GM23338 (cell line): ENCODE data around the gene GRIN2B. TPM values are rescaled to one million over a fixed set of nuclear protein-coding genes. Genes with fewer than 3 reads are reported as not detected.

Experiments used
- ATAC-seq: fragments of 200-7000 bp; cut with Tn5 transposase; 3 replicates; pipeline ENCODE4 v1.9.1; 2020
- DNase-seq: peaks from one replicate; pipeline ENCODE4 v3.0.0-alpha.2; 2015; ENCODE audit warnings: low spot score
- H2AFZ ChIP-seq: fragments of 200-600 bp; sonication (generic); 2 replicates; pipeline ENCODE4 v1.8.0; 2016; ENCODE audit warnings: antibody characterized with exemption, mild to moderate bottlenecking, moderate library complexity
- H3F3A ChIP-seq: fragments of 200-600 bp; sonication (generic); replicated peaks from 2 replicates; pipeline ENCODE4 v1.8.0; 2017; ENCODE audit warnings: antibody characterized with exemption, mixed run types, low read depth
- H3K27ac ChIP-seq: fragments of 200-600 bp; sonication (generic); 2 replicates; pipeline ENCODE4 v1.6.1; 2016; ENCODE audit warnings: low read depth
- H3K27me3 ChIP-seq: fragments of 200-600 bp; sonication (generic); 2 replicates; pipeline ENCODE4 v1.8.0; 2016; ENCODE audit warnings: mild to moderate bottlenecking, mixed run types, moderate library complexity; ENCODE audit not compliant: insufficient read depth
- H3K36me3 ChIP-seq: fragments of 200-600 bp; sonication (generic); 2 replicates; pipeline ENCODE4 v1.8.0; 2016; ENCODE audit warnings: mild to moderate bottlenecking; ENCODE audit not compliant: insufficient read depth
- H3K4me1 ChIP-seq: fragments of 200-600 bp; sonication (generic); 2 replicates; pipeline ENCODE4 v1.8.0; 2016; ENCODE audit warnings: mild to moderate bottlenecking, moderate library complexity; ENCODE audit not compliant: insufficient read depth
- H3K4me2 ChIP-seq: fragments of 200-600 bp; sonication (generic); 2 replicates; pipeline ENCODE4 v1.7.1; 2017; ENCODE audit warnings: mixed run types
- H3K4me3 ChIP-seq: fragments of 200-600 bp; sonication (generic); 2 replicates; pipeline ENCODE4 v1.6.1; 2016; ENCODE audit warnings: mixed run types
- H3K79me2 ChIP-seq: fragments of 200-600 bp; sonication (generic); replicated peaks from 2 replicates; pipeline ENCODE4 v1.8.0; 2017; ENCODE audit warnings: mild to moderate bottlenecking; ENCODE audit not compliant: insufficient read depth
- H3K9me2 ChIP-seq: fragments of 200-600 bp; sonication (generic); 2 replicates; pipeline ENCODE4 v1.8.0; 2017; ENCODE audit not compliant: insufficient read depth
- H4K20me1 ChIP-seq: fragments of 200-600 bp; sonication (generic); replicated peaks from 2 replicates; pipeline ENCODE4 v1.8.0; 2017; ENCODE audit warnings: mild to moderate bottlenecking; ENCODE audit not compliant: insufficient read depth
- H3K27ac Mint-ChIP-seq: 2 replicates; pipeline ENCODE4 v1.8.0; 2020; ENCODE audit warnings: inconsistent platforms, mild to moderate bottlenecking, moderate library complexity, mixed read lengths
- H3K27me3 Mint-ChIP-seq: 3 replicates; pipeline ENCODE4 v1.8.0; 2022; ENCODE audit warnings: low read depth, mild to moderate bottlenecking, moderate library complexity, mixed read lengths, inconsistent platforms; ENCODE audit not compliant: insufficient read depth, poor library complexity
- H3K36me3 Mint-ChIP-seq: 3 replicates; pipeline ENCODE4 v1.8.0; 2021; ENCODE audit warnings: low read depth, mild to moderate bottlenecking, inconsistent platforms, moderate library complexity, mixed read lengths
- H3K4me1 Mint-ChIP-seq: 3 replicates; pipeline ENCODE4 v1.8.0; 2020; ENCODE audit warnings: mild to moderate bottlenecking, inconsistent platforms, mixed read lengths
- H3K4me3 Mint-ChIP-seq: 3 replicates; pipeline ENCODE4 v1.8.0; 2021; ENCODE audit warnings: moderate library complexity, mild to moderate bottlenecking, inconsistent platforms, mixed read lengths
- H3K9me3 Mint-ChIP-seq: 3 replicates; pipeline ENCODE4 v1.8.0; 2020; ENCODE audit warnings: moderate library complexity, mild to moderate bottlenecking, inconsistent platforms, mixed read lengths
- CREB1 ChIP-seq: fragments of 250-450 bp; sonication (Bioruptor Pico); IDR thresholded peaks from 2 replicates; pipeline ENCODE4 v1.5.0; 2020; ENCODE audit warnings: low read depth, mild to moderate bottlenecking, moderate library complexity
- EZH2 ChIP-seq: fragments of 200-600 bp; sonication (generic); IDR thresholded peaks from one replicate; pipeline ENCODE4 v1.8.0; 2017; ENCODE audit warnings: antibody characterized with exemption, mild to moderate bottlenecking, low read depth; ENCODE audit not compliant: unreplicated experiment
- EZH2phosphoT487 ChIP-seq: fragments of 200-600 bp; sonication (generic); IDR thresholded peaks from one replicate; pipeline ENCODE4 v1.8.1; 2018; ENCODE audit warnings: antibody characterized with exemption; ENCODE audit not compliant: unreplicated experiment
- NANOG ChIP-seq: IDR thresholded peaks from 2 replicates; pipeline ENCODE4 v1.6.1; 2016; ENCODE audit warnings: antibody characterized with exemption, borderline replicate concordance
- POLR2AphosphoS5 ChIP-seq: IDR thresholded peaks from 2 replicates; pipeline ENCODE4 v1.6.1; 2016; ENCODE audit warnings: antibody characterized with exemption, low read depth
- STAT1 ChIP-seq: IDR thresholded peaks from one replicate; pipeline ENCODE4 v1.6.1; 2016; ENCODE audit warnings: antibody characterized with exemption; ENCODE audit not compliant: unreplicated experiment
- ZNF114 ChIP-seq: fragments of 250-450 bp; sonication (Bioruptor Pico); IDR thresholded peaks from 2 replicates; pipeline ENCODE4 v1.5.0; 2020; ENCODE audit warnings: mild to moderate bottlenecking, moderate library complexity
- ZNF331 ChIP-seq: fragments of 250-450 bp; sonication (Bioruptor Pico); IDR thresholded peaks from 2 replicates; pipeline ENCODE4 v1.5.0; 2020; ENCODE audit warnings: low read depth, mild to moderate bottlenecking, moderate library complexity
- polyA plus RNA-seq: library from polyadenylated mRNA; unstranded; fragments of >200 nt; fragmentation: Nextera tagmentation; extraction: Ambion mirVana; gene quantifications from 2 replicates; pipeline ENCODE4 v1.2.1, GENCODE V29; 2016
- total RNA-seq: library from RNA; depleted of rRNA; stranded (reverse); fragments of >200 nt; shearing (Covaris generic); gene quantifications from 2 replicates; pipeline ENCODE4 v1.2.3, GENCODE V29; 2014
- TF ChIP-seq, protein P1 (sequence below): fragments of 250-450 bp; sonication (Bioruptor Pico); IDR thresholded peaks from 2 replicates; pipeline ENCODE4 v1.5.0; 2020; ENCODE audit warnings: mild to moderate bottlenecking, moderate library complexity
- TF ChIP-seq, protein P2 (sequence below): IDR thresholded peaks from one replicate; pipeline ENCODE4 v1.6.1; 2018; ENCODE audit warnings: antibody characterized with exemption; ENCODE audit not compliant: unreplicated experiment
- TF ChIP-seq, protein P3 (sequence below), 2 experiments: fragments of 200-600 bp in 1 of 2; sonication (generic) in 1 of 2; conservative IDR thresholded peaks; 2 replicates each; pipeline versions ENCODE4 v1.5.1 to v1.6.1; 2016 to 2017; ENCODE audit warnings: antibody characterized with exemption in 2 of 2, low read depth in 2 of 2, mild to moderate bottlenecking in 2 of 2, moderate library complexity in 1 of 2

GRIN2B gene
- total and polyA plus RNA-seq, 2 experiments from 2014 or later = 0.31 to 3.0 TPM

DNA sequence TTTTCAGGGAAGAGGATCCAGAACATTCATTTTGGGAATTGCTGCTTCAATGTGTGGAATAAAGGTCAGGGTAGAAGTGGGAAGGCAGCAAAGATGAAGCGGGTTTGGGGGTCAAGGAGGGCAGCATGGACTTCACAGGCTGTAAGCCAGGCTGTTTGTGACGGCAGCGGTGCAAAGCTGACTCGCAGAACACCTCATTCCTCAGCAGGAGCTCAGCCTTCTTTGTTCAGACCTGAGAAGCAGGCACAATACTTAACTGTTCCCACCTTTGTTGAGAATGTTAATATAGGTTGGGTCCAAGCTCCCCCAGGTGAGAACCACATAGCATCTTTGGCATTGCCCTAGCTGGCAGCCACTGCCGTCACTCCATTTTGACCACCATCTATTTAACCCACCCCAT is 16.7 kb downstream of the GRIN2B start:
- no peak overlapping the region for H3K27ac Mint-ChIP-seq
- H3K27me3 Mint-ChIP-seq = peaks cover 10% of the 10 kb centered on the region
- Histone ChIP-seq H3K4me2 (no peak overlapping the region), H3K27me3 (no peaks in the 10 kb centered on the region), H3F3A (no peaks in the 10 kb centered on the region), H4K20me1 (no peaks in the 10 kb centered on the region), H3K4me1 (peaks cover 30% of the 10 kb centered on the region), H3K79me2 (no peaks in the 10 kb centered on the region), H3K27ac (no peak overlapping the region), H3K4me3 (no peak overlapping the region), H3K36me3 (no peaks in the 10 kb centered on the region), H3K9me2 (peaks cover 3% of the 10 kb centered on the region), H2AFZ (no peak overlapping the region)
- no peaks in the 10 kb centered on the region; the same call in 2 of the 3 replicates for H3K9me3 Mint-ChIP-seq
- peak; percentile 47 for DNase-seq
- TF ChIP-seq CREB1 (CRISPR knock-in tag) = 0 out of 2 replicates have a peak, but pooled peaks have one; percentile 10
- TF ChIP-seq ZNF331 (CRISPR knock-in tag) = no peak
- H3K4me1 Mint-ChIP-seq = peaks cover 34% of the 10 kb centered on the region
- H3K4me3 Mint-ChIP-seq = no peak overlapping the region
- peak; percentile 80 for ATAC-seq
- H3K36me3 Mint-ChIP-seq = no peaks in the 10 kb centered on the region

DNA sequence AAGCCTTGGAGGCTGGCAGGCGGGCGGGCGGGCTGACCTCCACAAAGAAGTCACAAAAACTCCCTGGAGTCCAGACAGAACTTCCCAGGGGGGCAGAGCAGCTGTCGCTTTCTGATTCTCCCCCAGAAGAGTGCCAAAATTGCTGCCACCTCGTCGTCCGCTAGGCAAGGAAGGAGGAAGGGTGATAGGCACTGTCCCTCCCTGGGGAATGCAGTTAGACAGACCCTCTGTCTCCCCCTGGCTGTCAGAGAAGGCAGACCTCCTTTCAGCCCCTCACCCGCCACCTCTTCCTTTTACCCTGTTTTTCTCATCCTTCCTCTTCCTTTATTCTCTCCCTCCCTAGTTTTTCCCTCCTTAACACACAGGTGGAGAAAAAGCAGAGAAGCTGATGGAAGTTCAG is 18.7 kb downstream of the GRIN2B start:
- peaks cover 38% of the 10 kb centered on the region for H3K4me1 ChIP-seq
- H3K9me3 Mint-ChIP-seq = no peaks in the 10 kb centered on the region; the same call in 2 of the 3 replicates
- H4K20me1 ChIP-seq = no peaks in the 10 kb centered on the region
- ATAC-seq (peak; percentile 86), DNase-seq (peak; percentile 82)
- H3K4me2 ChIP-seq = no peak overlapping the region
- H3K9me2 ChIP-seq = peaks cover 6% of the 10 kb centered on the region
- no peaks in the 10 kb centered on the region for H3K36me3 Mint-ChIP-seq
- no peaks in the 10 kb centered on the region for H3K27me3 ChIP-seq
- no peak overlapping the region for H3K27ac ChIP-seq
- H3K36me3 ChIP-seq = no peaks in the 10 kb centered on the region
- H3K4me1 Mint-ChIP-seq = peaks cover 44% of the 10 kb centered on the region
- H3K27ac Mint-ChIP-seq = no peak overlapping the region
- no peak overlapping the region for H3K4me3 Mint-ChIP-seq
- H3K4me3 ChIP-seq = no peak overlapping the region
- H3K79me2 ChIP-seq = no peaks in the 10 kb centered on the region
- H3K27me3 Mint-ChIP-seq = peaks cover 10% of the 10 kb centered on the region
- no peak overlapping the region for H2AFZ ChIP-seq
- H3F3A ChIP-seq = no peaks in the 10 kb centered on the region
- TF ChIP-seq EZH2phosphoT487 (no peak), ZNF114 (CRISPR knock-in tag) (0 out of 2 replicates have a peak, but pooled peaks have one; percentile 24), POLR2AphosphoS5 (no peak), EZH2 (no peak), STAT1 (no peak), NANOG (no peak), CREB1 (CRISPR knock-in tag) (no peak), ZNF331 (CRISPR knock-in tag) (no peak)
- TF ChIP-seq, protein P1, sequence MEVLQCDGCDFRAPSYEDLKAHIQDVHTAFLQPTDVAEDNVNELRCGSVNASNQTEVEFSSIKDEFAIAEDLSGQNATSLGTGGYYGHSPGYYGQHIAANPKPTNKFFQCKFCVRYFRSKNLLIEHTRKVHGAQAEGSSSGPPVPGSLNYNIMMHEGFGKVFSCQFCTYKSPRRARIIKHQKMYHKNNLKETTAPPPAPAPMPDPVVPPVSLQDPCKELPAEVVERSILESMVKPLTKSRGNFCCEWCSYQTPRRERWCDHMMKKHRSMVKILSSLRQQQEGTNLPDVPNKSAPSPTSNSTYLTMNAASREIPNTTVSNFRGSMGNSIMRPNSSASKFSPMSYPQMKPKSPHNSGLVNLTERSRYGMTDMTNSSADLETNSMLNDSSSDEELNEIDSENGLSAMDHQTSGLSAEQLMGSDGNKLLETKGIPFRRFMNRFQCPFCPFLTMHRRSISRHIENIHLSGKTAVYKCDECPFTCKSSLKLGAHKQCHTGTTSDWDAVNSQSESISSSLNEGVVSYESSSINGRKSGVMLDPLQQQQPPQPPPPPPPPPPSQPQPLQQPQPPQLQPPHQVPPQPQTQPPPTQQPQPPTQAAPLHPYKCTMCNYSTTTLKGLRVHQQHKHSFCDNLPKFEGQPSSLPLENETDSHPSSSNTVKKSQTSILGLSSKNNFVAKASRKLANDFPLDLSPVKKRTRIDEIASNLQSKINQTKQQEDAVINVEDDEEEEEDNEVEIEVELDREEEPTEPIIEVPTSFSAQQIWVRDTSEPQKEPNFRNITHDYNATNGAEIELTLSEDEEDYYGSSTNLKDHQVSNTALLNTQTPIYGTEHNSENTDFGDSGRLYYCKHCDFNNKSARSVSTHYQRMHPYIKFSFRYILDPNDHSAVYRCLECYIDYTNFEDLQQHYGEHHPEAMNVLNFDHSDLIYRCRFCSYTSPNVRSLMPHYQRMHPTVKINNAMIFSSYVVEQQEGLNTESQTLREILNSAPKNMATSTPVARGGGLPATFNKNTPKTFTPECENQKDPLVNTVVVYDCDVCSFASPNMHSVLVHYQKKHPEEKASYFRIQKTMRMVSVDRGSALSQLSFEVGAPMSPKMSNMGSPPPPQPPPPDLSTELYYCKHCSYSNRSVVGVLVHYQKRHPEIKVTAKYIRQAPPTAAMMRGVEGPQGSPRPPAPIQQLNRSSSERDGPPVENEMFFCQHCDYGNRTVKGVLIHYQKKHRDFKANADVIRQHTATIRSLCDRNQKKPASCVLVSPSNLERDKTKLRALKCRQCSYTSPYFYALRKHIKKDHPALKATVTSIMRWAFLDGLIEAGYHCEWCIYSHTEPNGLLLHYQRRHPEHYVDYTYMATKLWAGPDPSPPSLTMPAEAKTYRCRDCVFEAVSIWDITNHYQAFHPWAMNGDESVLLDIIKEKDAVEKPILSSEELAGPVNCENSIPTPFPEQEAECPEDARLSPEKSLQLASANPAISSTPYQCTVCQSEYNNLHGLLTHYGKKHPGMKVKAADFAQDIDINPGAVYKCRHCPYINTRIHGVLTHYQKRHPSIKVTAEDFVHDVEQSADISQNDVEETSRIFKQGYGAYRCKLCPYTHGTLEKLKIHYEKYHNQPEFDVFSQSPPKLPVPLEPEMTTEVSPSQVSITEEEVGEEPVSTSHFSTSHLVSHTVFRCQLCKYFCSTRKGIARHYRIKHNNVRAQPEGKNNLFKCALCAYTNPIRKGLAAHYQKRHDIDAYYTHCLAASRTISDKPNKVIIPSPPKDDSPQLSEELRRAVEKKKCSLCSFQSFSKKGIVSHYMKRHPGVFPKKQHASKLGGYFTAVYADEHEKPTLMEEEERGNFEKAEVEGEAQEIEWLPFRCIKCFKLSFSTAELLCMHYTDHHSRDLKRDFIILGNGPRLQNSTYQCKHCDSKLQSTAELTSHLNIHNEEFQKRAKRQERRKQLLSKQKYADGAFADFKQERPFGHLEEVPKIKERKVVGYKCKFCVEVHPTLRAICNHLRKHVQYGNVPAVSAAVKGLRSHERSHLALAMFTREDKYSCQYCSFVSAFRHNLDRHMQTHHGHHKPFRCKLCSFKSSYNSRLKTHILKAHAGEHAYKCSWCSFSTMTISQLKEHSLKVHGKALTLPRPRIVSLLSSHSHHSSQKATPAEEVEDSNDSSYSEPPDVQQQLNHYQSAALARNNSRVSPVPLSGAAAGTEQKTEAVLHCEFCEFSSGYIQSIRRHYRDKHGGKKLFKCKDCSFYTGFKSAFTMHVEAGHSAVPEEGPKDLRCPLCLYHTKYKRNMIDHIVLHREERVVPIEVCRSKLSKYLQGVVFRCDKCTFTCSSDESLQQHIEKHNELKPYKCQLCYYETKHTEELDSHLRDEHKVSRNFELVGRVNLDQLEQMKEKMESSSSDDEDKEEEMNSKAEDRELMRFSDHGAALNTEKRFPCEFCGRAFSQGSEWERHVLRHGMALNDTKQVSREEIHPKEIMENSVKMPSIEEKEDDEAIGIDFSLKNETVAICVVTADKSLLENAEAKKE (CRISPR knock-in tag) = peak; percentile 58; the same call in 1 of the 2 replicates
- TF ChIP-seq, protein P2, sequence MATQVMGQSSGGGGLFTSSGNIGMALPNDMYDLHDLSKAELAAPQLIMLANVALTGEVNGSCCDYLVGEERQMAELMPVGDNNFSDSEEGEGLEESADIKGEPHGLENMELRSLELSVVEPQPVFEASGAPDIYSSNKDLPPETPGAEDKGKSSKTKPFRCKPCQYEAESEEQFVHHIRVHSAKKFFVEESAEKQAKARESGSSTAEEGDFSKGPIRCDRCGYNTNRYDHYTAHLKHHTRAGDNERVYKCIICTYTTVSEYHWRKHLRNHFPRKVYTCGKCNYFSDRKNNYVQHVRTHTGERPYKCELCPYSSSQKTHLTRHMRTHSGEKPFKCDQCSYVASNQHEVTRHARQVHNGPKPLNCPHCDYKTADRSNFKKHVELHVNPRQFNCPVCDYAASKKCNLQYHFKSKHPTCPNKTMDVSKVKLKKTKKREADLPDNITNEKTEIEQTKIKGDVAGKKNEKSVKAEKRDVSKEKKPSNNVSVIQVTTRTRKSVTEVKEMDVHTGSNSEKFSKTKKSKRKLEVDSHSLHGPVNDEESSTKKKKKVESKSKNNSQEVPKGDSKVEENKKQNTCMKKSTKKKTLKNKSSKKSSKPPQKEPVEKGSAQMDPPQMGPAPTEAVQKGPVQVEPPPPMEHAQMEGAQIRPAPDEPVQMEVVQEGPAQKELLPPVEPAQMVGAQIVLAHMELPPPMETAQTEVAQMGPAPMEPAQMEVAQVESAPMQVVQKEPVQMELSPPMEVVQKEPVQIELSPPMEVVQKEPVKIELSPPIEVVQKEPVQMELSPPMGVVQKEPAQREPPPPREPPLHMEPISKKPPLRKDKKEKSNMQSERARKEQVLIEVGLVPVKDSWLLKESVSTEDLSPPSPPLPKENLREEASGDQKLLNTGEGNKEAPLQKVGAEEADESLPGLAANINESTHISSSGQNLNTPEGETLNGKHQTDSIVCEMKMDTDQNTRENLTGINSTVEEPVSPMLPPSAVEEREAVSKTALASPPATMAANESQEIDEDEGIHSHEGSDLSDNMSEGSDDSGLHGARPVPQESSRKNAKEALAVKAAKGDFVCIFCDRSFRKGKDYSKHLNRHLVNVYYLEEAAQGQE = no peak
- TF ChIP-seq, protein P3, sequence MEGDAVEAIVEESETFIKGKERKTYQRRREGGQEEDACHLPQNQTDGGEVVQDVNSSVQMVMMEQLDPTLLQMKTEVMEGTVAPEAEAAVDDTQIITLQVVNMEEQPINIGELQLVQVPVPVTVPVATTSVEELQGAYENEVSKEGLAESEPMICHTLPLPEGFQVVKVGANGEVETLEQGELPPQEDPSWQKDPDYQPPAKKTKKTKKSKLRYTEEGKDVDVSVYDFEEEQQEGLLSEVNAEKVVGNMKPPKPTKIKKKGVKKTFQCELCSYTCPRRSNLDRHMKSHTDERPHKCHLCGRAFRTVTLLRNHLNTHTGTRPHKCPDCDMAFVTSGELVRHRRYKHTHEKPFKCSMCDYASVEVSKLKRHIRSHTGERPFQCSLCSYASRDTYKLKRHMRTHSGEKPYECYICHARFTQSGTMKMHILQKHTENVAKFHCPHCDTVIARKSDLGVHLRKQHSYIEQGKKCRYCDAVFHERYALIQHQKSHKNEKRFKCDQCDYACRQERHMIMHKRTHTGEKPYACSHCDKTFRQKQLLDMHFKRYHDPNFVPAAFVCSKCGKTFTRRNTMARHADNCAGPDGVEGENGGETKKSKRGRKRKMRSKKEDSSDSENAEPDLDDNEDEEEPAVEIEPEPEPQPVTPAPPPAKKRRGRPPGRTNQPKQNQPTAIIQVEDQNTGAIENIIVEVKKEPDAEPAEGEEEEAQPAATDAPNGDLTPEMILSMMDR (conservative IDR thresholded peaks at IDR 0.05; ENCODE audit: low read depth in 2 of 2) = peak; percentile 74 to 86
